Smooth muscle cell (in vitro differentiated cells): ENCODE results near the gene SUCLG2. TPM values are rescaled to one million over a fixed set of nuclear protein-coding genes. Genes with fewer than 3 reads are reported as not detected.

ENCODE experiments used
- DNase-seq: peaks from one replicate; lab custom pipeline; 2025; ENCODE audit not compliant: unreplicated experiment; lab: John Stamatoyannopoulos, UW
- H2AFZ ChIP-seq: fragments of 200-600 bp; sonication (generic); 2 replicates; pipeline ENCODE4 v1.6.0; 2016; ENCODE audit warnings: antibody characterized with exemption, low read depth, mild to moderate bottlenecking
- H3F3A ChIP-seq: fragments of 200-600 bp; sonication (generic); 2 replicates; pipeline ENCODE4 v1.6.0; 2017; ENCODE audit warnings: antibody characterized with exemption, low read depth
- H3K27ac ChIP-seq: fragments of 200-600 bp; sonication (generic); 2 replicates; pipeline ENCODE4 v1.5.1; 2016; ENCODE audit warnings: low read depth, mild to moderate bottlenecking
- H3K27me3 ChIP-seq: fragments of 200-600 bp; sonication (generic); 2 replicates; pipeline ENCODE4 v1.6.1; 2016; ENCODE audit warnings: low read depth, mild to moderate bottlenecking
- H3K36me3 ChIP-seq: fragments of 200-600 bp; sonication (generic); 2 replicates; pipeline ENCODE4 v1.5.1; 2016; ENCODE audit warnings: low read depth
- H3K4me1 ChIP-seq: fragments of 200-600 bp; sonication (generic); 2 replicates; pipeline ENCODE4 v1.5.1; 2016; ENCODE audit warnings: low read depth
- H3K4me2 ChIP-seq: fragments of 200-600 bp; sonication (generic); 2 replicates; pipeline ENCODE4 v1.6.0; 2016; ENCODE audit warnings: mild to moderate bottlenecking
- H3K4me3 ChIP-seq: fragments of 200-600 bp; sonication (generic); 2 replicates; pipeline ENCODE4 v1.5.1; 2016; ENCODE audit warnings: mild to moderate bottlenecking
- H3K79me2 ChIP-seq: fragments of 200-600 bp; sonication (generic); 2 replicates; pipeline ENCODE4 v1.6.0; 2016; ENCODE audit warnings: low read depth, mild to moderate bottlenecking
- H3K9ac ChIP-seq: fragments of 200-600 bp; sonication (generic); 2 replicates; pipeline ENCODE4 v1.6.0; 2016; ENCODE audit warnings: low read depth
- H3K9me3 ChIP-seq: fragments of 200-600 bp; sonication (generic); replicated peaks from 2 replicates; pipeline ENCODE4 v1.5.1; 2016; ENCODE audit warnings: low read depth
- H4K20me1 ChIP-seq: fragments of 200-600 bp; sonication (generic); 2 replicates; pipeline ENCODE4 v1.6.0; 2016; ENCODE audit warnings: low read depth
- CTCF ChIP-seq: fragments of 200-600 bp; sonication (generic); IDR thresholded peaks from 2 replicates; pipeline ENCODE4 v1.5.1; 2017; ENCODE audit warnings: borderline replicate concordance, mild to moderate bottlenecking, antibody characterized with exemption; ENCODE audit not compliant: insufficient read depth, poor library complexity, severe bottlenecking
- WGBS: methylation state at CpG from one replicate; pipeline ENCODE4 v1.1.7; 2016; ENCODE audit warnings: low lambda C conversion rate; 5-methylcytosine and 5-hydroxymethylcytosine counted together
- polyA plus RNA-seq: library from polyadenylated mRNA; unstranded; fragments of >200 nt; fragmentation: Nextera tagmentation; extraction: Ambion mirVana; gene quantifications from 2 replicates; pipeline ENCODE4 v1.2.1, GENCODE V29; 2016
- total RNA-seq: library from RNA; depleted of rRNA; stranded (reverse); fragments of >200 nt; gene quantifications from 2 replicates; pipeline ENCODE4 v1.2.3, GENCODE V29; 2014

The SUCLG2 gene
- total and polyA plus RNA-seq, 2 experiments from 2014 or later = 40.3 to 45.4 TPM

GRCh38 chr3:67683522-67683921 lies 29.1 kb upstream of the SUCLG2 start:
- TF ChIP-seq CTCF = no peak
- H3K4me2 ChIP-seq = no peak overlapping the region
- no peaks in the 10 kb centered on the region for H4K20me1 ChIP-seq
- H3K27ac ChIP-seq = no peak overlapping the region
- H2AFZ ChIP-seq = no peak overlapping the region
- no peak overlapping the region for H3K9ac ChIP-seq
- no peak for DNase-seq
- H3K4me1 ChIP-seq = no peaks in the 10 kb centered on the region
- H3K36me3 ChIP-seq = no peaks in the 10 kb centered on the region
- H3F3A ChIP-seq = no peaks in the 10 kb centered on the region
- H3K4me3 ChIP-seq = no peak overlapping the region
- H3K79me2 ChIP-seq = no peaks in the 10 kb centered on the region
- no peaks in the 10 kb centered on the region for H3K9me3 ChIP-seq
- no peaks in the 10 kb centered on the region for H3K27me3 ChIP-seq

GRCh38 chr3:67678665-67679064 lies 24.3 kb upstream of the SUCLG2 start:
- no peaks in the 10 kb centered on the region for H3K79me2 ChIP-seq
- H3K27ac ChIP-seq = no peak overlapping the region
- H3K27me3 ChIP-seq = no peaks in the 10 kb centered on the region
- no peak overlapping the region for H3K4me2 ChIP-seq
- H3K9me3 ChIP-seq = no peaks in the 10 kb centered on the region
- H3K4me1 ChIP-seq = no peaks in the 10 kb centered on the region
- DNase-seq = no peak
- no peak overlapping the region for H3K9ac ChIP-seq
- H3K36me3 ChIP-seq = no peaks in the 10 kb centered on the region
- H3K4me3 ChIP-seq = no peak overlapping the region
- no peak for TF ChIP-seq CTCF
- H3F3A ChIP-seq = no peaks in the 10 kb centered on the region
- no peaks in the 10 kb centered on the region for H4K20me1 ChIP-seq
- H2AFZ ChIP-seq = no peak overlapping the region

GRCh38 chr3:67674055-67674454 lies 19.6 kb upstream of the SUCLG2 start:
- Histone ChIP-seq H3K36me3 (no peaks in the 10 kb centered on the region), H3F3A (no peaks in the 10 kb centered on the region), H3K9me3 (no peaks in the 10 kb centered on the region), H3K9ac (no peak overlapping the region), H4K20me1 (no peaks in the 10 kb centered on the region), H3K79me2 (no peaks in the 10 kb centered on the region), H3K27me3 (no peaks in the 10 kb centered on the region), H3K4me3 (no peak overlapping the region), H3K27ac (no peak overlapping the region), H3K4me2 (no peak overlapping the region), H2AFZ (no peak overlapping the region), H3K4me1 (no peaks in the 10 kb centered on the region)
- no peak for DNase-seq
- TF ChIP-seq CTCF = no peak
- 86% methylated on average over 4 of the region's 4 CpGs for WGBS

GRCh38 chr3:67662733-67663132 lies 8.3 kb upstream of the SUCLG2 start:
- Histone ChIP-seq H4K20me1 (no peaks in the 10 kb centered on the region), H3K9ac (no peak overlapping the region), H3K4me1 (no peaks in the 10 kb centered on the region), H3K4me3 (no peak overlapping the region), H3F3A (no peaks in the 10 kb centered on the region), H3K36me3 (no peaks in the 10 kb centered on the region), H3K27ac (no peak overlapping the region), H3K79me2 (no peaks in the 10 kb centered on the region), H2AFZ (no peak overlapping the region), H3K4me2 (no peak overlapping the region), H3K9me3 (no peaks in the 10 kb centered on the region), H3K27me3 (no peaks in the 10 kb centered on the region)
- no peak for DNase-seq
- no peak for TF ChIP-seq CTCF
- 98% methylated on average over 3 of the region's 3 CpGs for WGBS
